ENCODE measurements around the gene ALS2CL.

The ALS2CL gene

DNA sequence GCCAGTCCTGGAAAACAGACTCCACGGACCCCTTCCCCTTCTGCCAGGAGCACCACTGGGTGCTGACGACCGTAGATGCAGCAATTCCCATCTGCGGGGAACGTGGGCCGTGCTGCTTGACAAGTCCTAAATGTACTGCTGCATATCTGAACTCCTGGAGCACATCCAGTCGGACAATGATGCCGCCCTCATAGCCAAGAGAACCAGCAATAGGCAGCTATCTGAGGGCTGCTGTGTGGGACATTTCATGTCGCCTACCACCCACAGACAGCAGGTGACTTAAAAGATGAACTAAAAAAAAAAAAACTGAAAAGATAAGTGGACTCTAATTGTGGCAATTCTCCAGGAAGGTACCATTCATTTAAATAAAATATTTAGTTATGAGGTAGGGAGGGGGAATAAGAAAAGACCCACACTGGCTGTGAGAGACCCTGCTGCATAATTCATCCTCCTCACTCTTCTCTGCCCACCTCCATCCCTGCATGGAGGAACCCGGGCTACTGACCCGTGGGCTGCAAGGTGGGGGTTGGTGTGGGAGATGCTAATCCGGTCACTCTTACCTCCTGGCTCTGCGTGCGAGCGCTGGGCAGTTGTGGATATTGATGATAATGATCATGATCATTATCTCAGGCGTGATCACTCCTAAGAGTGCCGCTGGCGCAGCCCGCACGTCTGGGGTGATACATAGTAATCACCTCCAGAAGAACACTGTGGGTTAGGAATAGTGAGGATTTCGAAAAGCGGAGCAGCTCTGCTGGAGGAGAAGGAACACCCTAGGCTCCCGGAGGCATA lies 28.3 kb downstream of the ALS2CL start:
- DNase-seq (ENCODE audit: low read depth), result no peak

DNA sequence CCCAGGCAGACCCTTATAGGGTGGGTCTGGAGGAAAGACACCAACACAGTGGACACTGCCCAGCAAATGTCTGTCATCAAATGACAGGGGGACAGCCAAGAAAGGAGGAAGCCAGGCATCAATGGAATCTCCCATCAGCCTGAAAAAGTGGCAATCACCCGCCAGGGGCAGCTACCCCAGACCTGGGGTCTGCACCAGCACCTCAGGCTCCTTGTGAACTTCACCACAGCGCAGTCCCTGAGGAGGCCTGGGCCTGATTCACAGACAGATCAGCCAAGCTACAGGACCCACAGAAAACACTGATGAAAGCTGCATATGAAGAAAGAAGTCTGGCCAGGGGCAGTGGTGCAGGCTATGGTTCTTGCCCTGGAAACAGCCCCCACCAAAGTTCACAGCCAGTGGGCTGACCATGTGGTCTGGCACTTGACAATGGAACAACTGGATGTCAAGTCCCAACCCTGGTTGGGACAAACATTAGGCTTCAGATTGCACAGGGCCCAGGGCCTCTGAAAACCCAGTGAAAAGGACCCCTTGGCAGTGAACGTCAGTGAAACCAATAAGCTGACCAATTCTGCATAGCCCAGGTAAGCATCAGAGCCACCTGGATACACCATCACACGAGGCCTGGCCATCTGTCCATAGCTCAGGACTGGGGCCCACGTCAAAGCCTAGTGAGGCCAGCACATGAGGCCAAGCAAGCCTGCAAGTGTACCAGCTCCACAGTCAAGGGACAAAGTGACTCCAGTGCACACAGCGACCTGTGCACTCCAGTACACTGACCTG lies 29.1 kb downstream of the ALS2CL start:
- no peak for DNase-seq (ENCODE audit: low read depth)

DNA sequence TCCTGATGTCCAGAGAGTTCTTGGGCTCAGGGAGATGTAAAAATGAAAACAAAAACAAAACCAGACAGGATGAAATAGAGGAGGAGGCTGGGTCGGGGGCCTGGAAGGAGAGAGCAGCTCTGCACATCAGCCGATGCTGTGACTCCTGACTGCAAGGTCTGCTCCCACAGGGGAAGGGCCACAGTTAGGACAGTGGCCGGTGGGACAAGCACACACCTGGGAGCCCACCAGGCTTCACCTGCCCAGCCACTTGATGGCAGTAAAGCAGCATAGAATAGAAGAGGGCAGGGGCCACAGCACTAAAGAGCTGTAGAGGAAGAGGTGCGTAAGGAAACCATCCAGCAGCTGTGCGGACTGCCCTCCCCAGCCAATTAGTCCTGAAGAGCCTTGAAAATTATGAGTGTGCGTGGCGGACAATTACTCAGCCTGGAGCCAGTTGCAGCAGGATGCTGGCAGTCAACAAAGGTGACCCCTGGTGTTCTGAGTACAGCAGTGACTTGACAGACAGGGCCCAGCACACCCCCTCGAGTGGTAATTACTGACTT lies 29.8 kb downstream of the ALS2CL start:
- DNase-seq (ENCODE audit: low read depth), result no peak

DNA sequence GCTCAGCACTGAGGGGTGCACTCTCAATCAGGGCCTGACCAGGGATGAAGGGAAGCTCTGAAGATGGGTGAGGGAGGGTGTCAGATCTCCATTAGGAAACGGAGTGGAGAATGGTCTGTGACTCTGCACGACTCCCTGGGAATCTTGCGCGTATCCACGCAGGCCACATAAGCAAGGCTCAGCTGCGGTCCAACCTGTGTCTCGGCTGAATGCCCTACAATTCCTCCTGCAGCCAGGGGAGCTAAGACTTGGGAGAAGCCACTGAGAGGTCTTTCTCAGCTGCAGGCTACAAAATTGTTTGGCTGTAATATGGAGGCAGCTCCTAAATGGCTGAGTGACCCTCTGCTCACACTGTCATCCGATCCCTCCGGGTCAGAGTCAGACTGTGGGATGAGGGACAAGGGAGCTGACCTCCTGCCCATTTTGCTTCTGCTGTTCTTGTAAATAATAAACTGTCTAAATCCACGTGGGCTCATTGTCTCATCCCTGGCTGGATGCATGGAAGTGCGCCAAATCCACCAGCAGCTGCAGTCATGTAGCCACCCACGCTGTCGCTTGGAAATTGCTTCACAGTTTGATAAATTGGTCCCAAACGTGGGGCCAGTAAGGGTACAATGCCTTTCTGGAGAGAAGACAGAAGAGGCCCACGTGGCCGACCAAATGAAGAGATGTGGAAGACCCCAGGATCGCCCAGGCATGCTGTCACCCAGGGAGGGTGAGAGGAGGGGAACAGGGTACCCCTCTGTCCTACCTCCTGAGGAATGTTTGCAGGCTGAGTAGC lies 30.5 kb downstream of the ALS2CL start:
- no peak for DNase-seq (ENCODE audit: low read depth)

DNA sequence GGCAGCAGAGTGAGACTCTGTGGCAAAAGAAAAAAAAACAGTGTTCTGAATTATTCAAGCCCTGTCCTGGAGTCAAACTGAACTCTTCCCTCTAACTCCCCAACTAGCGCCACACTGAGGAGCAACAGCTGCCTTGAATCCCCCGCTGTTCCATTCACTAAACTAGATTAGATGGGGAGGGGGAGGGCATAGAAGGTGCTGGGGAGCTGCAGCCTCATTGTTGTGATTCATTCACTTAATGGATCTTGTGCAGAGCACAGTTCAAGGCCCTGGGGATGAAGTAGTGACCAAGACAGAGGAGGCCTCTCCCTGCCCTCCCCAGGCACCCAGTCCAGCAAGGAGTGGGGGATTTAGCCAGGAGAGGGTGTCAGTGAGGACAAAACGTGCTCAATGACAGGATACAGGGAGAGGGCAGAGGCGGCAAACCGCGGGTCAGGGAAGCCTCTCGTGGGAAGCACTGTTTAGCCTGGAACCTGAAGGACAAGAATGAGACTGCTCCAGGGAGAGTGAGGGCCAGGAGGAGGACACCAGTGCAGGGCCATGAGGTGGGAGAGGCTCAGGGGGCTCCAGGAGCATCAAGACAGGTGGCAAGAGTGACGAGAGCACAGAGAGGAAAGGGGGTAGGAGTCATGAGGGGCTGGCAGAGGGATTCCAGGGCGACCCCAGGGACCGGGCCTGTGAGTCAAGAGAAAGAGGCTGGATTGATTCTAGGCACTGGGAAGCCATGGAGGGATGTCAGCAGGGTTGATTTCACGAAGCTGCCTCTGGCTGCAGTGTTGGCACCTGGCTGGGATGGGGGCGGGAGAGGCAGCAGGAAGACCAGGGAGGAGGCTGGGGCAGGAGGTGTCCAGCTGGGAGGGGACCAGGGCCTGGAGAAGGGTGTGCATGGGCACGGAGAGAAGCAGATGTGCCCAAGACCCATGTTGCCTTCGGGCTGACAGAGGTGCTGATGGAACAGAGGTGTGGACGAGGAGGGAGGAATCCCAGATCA lies 31.4 kb downstream of the ALS2CL start:
- DNase-seq (ENCODE audit: low read depth), result no peak

DNA sequence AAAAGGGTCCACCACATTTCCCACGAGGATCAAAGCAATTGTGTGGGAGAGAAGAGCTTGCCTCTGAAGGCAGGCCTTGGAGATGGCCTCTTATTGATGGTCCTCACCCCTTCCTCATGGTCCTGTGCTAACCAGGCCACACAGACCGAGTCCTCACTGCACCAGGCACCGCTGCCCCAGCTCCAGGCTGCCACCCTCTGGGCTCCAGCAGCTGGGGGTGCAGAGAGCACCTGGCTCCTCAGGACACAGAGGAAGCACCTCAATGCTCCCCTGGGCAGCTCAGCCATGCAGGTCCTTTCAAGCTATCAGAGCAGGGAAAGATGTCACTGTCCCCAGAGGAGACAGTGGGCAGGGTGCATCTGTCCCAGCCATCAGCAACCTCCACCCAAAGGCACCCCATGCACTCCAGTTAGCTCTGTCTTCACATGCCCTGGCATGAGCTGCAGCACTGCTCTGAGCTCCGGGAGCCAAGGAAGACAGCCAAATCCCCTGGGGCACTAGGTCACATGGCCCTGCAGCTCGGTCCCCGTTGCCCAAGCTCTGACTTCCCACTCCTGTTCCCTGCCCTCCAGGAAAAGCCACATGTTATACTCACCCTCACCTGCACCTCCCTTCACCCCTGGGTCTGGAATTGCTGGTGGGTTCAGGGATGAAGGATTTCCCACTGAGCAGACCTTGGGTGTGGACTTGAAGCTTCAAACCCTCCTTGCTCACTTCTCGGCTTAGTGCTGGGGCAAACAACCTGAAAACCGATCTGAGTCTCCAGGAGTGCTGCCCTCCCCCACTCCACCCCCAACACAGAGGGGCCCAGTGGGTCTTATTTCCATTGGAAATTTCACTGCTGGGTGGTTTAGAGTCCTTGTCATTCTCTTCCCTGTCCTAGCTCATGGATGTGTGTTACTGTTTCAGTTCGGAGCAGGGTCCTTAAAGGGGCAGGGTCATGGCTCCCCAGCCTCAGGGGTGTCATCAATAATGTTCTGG lies 32.6 kb downstream of the ALS2CL start:
- no peak for DNase-seq (ENCODE audit: low read depth)

DNA sequence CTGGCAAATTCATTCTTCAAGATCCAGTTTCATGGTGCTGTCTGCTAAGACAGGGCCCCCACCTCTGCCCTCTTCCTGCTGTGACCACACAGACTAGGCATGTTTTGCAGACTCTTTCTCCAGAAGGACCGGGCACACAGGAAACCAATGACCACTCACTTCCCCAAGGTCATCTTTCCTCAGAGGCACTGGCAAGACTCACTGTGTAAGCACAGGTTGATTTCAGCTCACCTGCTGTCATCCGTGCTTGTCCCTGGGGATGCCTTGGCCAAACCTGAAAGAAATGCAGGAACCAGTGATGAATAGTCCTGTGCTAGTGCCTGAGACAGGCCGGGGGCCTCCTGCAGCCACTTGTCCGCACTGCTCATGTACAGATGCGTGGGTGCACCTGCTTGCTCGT lies 33.5 kb downstream of the ALS2CL start:
- no peak for DNase-seq (ENCODE audit: low read depth)

DNA sequence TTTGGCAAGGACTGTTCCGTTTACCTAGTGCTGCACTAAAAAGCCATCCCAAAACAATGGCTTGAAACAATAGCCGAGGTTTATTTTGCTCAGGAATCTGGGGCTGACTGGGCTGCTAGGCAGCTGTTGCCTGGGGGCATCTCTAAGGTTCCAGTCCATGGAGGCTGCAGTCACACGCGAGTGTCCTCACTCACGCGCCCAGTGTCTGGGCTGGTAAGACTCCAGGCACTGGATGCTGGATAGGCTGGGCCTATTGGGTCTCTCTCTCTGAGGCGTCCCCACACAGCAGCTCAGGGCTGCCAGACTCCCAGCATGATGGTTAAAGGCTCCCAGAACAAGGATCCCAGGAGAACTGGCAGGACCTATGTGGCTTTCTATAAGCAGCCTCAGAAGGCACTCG lies 34.2 kb downstream of the ALS2CL start:
- DNase-seq (ENCODE audit: low read depth), result no peak

DNA sequence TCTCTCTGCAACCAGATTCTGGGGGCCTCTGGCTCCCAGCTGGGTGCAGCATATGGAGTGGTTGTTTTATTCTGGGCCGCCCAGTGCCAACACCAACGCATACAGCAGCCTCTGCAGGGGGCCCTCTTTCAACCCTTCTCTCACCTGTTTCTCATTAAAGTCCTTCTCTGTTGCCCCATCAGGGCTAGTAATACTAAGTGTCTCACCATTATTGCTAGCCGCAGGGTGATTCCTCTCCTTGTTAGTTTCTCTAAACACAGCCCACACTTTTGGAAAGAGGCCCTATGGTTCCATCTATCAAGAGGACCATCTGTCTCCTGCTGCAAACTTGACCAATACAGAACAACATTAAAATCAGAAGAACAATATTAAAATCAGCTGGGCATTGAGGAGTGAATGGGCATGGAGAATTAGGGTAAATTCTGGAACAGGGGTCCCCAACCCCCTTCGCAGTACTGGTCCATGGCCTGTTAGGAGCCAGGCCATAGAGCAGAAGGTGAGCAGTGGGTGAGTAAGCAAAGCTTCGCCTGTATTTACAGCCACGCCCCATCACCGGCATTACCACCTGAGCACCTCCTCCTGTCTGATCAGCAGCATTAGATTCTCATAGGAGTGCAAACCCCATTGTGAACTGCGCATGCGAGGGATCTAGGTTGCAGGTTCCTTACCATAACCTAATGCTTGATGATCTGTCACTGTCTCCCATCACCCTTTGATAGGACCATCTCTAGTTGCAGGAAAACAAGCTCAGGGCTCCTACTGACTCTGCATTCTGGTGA lies 36.5 kb downstream of the ALS2CL start:
- DNase-seq (ENCODE audit: low read depth), result no peak

DNA sequence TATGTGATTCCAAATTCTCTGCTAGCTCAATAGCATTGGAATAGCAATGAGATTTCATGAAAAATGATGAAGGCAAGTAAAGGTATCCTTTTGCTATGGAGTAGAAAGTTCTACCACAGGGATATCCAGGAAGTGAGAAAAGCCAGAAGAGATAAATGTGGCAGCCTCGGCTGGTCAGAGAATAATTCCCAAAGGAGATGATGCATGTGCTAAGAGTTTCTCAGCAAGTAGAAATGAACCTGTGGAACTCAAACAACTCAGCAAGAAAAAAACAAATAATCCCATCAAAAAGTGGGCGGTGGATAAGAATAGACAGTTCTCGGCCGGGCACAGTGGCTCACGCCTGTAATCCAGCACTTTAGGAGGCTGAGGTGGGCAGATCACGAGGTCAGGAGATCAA lies 38.2 kb downstream of the ALS2CL start:
- no peak for DNase-seq (ENCODE audit: low read depth)

DNA sequence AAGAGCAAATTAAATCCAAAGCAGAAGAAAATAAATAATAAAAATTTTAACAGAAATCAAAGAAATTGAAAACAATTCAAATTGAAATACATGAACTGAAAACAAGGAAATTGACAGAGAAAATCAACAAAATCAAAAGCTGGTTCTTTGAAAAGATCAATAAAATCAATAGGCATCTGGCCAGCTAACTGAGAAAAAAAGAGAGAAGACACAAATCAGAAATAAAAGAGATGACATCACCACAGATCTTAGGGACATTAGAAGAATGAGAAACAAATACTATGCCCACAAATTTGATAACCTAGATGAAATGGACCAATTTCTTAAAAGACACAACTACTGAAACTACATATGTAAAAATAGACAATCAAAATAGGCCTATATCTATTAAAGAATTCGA lies 42.4 kb downstream of the ALS2CL start:
- no peak for DNase-seq (ENCODE audit: low read depth)

DNA sequence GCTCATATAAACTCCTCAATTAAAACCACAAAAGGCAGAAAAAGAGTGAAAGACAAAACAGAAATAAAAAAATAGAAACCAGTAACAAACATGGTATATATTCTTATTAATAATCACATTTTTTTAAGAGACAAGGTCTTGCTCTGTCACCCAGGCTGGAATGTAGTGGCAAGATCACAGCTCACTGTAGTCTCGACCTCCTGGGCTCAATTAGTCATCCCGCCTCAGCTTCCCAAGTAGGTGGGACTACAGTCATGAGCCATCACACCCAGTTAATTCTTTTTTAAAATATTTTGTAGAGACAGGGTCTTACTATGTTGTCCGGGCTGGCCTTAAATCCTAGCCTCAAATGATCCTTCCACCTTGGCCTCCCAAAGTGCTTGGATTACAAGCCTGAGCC lies 44.0 kb downstream of the ALS2CL start:
- no peak for DNase-seq (ENCODE audit: low read depth)

DNA sequence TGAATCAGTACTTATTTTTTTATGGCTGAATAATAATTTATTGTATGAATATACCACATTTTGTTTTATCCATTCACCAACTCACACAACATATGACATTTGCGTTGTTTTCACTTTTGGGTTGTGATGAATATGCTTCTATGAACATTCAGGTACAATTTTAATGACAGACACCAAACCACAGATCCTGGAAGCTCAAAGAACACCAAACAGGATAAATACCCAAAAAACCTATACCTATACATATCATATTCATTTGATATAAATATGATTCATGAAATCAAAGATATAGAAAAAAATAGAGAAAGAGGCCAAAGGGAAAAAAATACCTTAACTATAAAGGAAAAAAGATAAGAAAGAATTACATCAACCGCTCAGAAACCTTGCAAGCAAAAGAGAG lies 45.4 kb downstream of the ALS2CL start:
- DNase-seq (ENCODE audit: low read depth), result no peak

DNA sequence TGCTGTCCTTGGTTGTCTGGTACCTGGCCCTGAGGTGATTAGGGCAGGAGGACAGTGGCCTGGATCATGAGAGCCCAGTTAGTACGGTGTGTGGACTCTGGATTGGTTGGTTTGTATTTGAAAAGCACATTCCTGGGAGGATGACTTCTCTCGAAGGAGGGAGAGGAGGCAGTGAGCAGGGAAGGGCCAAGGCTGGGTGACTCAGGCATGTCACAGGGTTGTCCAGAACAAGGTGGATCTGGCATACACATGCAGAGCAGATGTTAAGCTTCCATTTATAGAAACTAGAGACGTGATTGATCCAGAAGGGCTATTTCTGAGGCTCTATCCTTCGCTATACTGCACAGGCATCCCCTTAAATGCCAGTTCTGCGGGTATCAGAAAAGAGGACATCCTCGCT lies 46.8 kb downstream of the ALS2CL start:
- DNase-seq (ENCODE audit: low read depth), result no peak

DNA sequence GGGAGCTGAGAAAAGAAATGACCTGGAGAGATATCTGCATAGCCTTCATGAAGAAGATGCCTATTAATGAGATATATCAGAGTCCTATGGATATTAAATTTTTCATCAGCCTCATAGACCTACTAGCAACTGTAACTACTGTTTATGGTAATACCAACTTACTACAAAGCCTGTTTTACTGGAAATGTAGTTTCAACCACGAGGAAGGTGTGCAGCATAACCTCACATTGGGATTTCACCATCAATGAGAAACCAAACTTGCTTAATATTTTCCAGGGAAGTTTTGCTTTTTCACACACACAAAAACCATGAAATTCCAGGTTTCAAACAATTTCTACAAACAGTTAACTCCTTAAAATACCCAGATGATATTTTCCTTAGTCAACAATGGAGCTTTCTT lies 49.8 kb downstream of the ALS2CL start:
- no peak for DNase-seq (ENCODE audit: low read depth)

DNA sequence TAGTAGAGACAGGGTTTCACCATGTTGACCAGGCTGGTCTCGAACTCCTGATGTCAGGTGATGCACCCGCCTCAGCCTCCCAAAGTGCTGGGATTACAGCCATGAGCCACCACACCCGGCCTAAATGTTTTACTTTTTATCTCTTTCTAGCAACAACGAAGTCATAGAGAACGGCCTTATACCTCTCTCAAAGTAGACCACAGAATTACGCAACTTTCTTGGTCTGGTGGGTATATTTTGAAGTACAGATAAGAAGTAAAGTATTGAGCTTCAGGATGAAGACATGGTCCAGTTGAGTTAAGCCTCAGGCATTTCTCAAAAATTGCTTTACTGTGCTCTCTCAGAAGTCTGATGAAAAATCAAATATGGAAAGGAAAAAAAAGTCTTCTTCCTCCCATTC lies 50.5 kb downstream of the ALS2CL start:
- no peak for DNase-seq (ENCODE audit: low read depth)

DNA sequence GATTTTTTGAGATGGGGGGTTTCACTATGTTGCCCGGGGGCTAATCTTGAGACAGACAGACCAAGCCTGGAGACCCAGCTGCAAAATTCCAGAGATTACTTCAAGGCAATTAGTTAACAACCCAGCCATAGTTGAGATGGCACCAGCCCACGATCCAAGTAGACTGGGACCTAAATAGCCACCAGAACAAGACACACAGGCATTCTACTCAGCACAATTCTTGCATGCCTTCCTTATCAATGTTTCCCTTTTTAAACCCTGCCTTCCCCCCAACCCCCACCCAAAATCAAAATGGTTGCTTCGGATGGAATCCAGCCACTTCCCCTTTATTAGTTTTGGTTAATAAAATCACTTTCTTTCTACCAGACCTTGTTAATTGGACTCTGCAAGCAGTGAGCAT lies 52.6 kb downstream of the ALS2CL start:
- DNase-seq (ENCODE audit: low read depth), result no peak

DNA sequence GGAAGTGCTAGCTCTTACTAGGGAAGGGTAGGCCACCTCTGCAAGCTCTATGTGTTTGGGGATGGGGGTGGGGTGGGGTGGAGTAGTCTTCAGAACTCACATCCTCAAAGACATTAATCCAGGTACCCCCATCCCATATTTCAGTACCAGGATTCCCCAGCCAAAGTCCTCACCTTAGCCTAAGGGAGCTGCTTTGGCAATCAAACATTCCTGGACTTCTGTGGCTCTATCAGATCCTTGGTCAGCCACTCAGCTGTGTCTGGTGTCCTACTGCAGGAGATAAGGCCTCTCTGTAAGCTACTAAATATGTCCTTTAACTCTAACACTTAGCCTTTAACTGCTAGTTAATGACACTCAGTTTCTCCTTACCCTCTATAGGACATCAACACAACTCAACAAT lies 54.3 kb downstream of the ALS2CL start:
- DNase-seq (ENCODE audit: low read depth), result no peak

DNA sequence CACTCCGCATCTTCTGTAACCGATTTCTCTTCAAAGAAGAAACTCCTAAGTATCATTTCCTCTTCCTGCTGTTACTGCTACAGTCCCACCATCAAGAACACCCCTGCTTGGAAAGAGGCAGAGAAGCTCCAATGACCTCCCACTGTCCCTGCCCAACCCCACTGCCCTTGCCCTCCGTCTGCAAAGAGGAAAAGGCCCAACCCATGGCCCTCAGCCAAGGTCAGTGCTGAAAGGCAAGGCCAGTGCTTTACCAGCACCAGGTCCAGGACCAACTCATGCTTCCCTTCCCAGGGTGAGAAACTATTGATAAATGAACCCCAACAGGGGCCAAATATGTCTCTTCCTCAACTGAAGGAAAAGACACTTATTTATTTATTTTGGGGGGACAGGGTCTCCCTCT lies 58.6 kb downstream of the ALS2CL start:
- DNase-seq (ENCODE audit: low read depth), result no peak
